SK-N-SH (cell line): ENCODE results near the gene CFAP210. TPM values are rescaled to one million over a fixed set of nuclear protein-coding genes. Genes with fewer than 3 reads are reported as not detected.
"Not testable (repeated sequence)": the region's sequence is repeated elsewhere in the genome, so short reads cannot be mapped to it uniquely, and the experiment has no call there.

Experiments used
- CTCF ChIA-PET: fragments of 300-600, 350-600 bp; formaldehyde crosslinking; extraction: SDS; loops from one replicate; lab custom pipeline; 2021; lab: Yijun Ruan, JAX
- POLR2A ChIA-PET: fragments of 350-600 bp; sonication (Branson Sonifier 250); formaldehyde crosslinking; extraction: SDS; loops from one replicate; lab custom pipeline; 2020; ENCODE audit warnings: antibody characterized with exemption, inconsistent platforms; lab: Yijun Ruan, JAX
- DNase-seq: peaks from one replicate; pipeline ENCODE4 v3.0.0; 2012
- H2AFZ ChIP-seq: fragments of 200-600 bp; sonication (generic); 2 replicates; pipeline ENCODE4 v1.8.1; 2016; ENCODE audit warnings: antibody characterized with exemption, mild to moderate bottlenecking, low read depth
- H3F3A ChIP-seq: fragments of 200-600 bp; sonication (generic); replicated peaks from 2 replicates; pipeline ENCODE3; 2016; ENCODE audit warnings: antibody characterized with exemption, mild to moderate bottlenecking; ENCODE audit not compliant: insufficient read depth
- H3K27ac ChIP-seq, 2 experiments: fragments of 200-500 bp in 1 of 2; fragments of 200-600 bp in 1 of 2; sonication (Bioruptor generic) in 1 of 2; sonication (generic), shearing (Covaris generic) in 1 of 2; 2 replicates each; pipeline versions ENCODE4 v1.5.1 to v1.6.1; 2014 to 2016; ENCODE audit warnings: low read depth in 2 of 2, inconsistent platforms in 1 of 2, low read length in 1 of 2, mild to moderate bottlenecking in 1 of 2, mixed read lengths in 1 of 2
- H3K27me3 ChIP-seq: fragments of 200-600 bp; sonication (generic), shearing (Covaris generic); 2 replicates; pipeline ENCODE4 v1.6.1; 2016; ENCODE audit warnings: mixed run types; ENCODE audit not compliant: insufficient read depth
- H3K36me3 ChIP-seq, 2 experiments: fragments of 200-500 bp in 1 of 2; fragments of 200-600 bp in 1 of 2; sonication (Bioruptor generic) in 1 of 2; sonication (generic) in 1 of 2; replicated peaks in 1 of 2; 2 replicates each; pipeline versions ENCODE3 to v1.5.1; 2014 to 2016; ENCODE audit warnings: low read length in 1 of 2, mild to moderate bottlenecking in 1 of 2; ENCODE audit not compliant: insufficient read depth in 2 of 2, control insufficient read depth in 1 of 2
- H3K4me1 ChIP-seq, 2 experiments: fragments of 200-500 bp in 1 of 2; fragments of 200-600 bp in 1 of 2; sonication (Bioruptor generic) in 1 of 2; sonication (generic), shearing (Covaris generic) in 1 of 2; 2 replicates each; pipeline versions ENCODE4 v1.5.1 to v1.6.1; 2014 to 2016; ENCODE audit warnings: low read depth in 1 of 2, low read length in 1 of 2, mixed run types in 1 of 2; ENCODE audit not compliant: insufficient read depth in 2 of 2, control insufficient read depth in 1 of 2
- H3K4me2 ChIP-seq: fragments of 200-600 bp; sonication (generic), shearing (Covaris generic); 2 replicates; pipeline ENCODE4 v1.6.1; 2017; ENCODE audit warnings: mixed run types
- H3K4me3 ChIP-seq, 2 experiments: fragments of 200-500 bp in 1 of 2; fragments of 200-600 bp in 1 of 2; sonication (Bioruptor generic) in 1 of 2; sonication (generic), shearing (Covaris generic) in 1 of 2; 2 replicates each; pipeline versions ENCODE4 v1.5.1 to v1.8.1; 2014 to 2016; ENCODE audit warnings: low read depth in 2 of 2, inconsistent platforms in 1 of 2, low read length in 1 of 2, mild to moderate bottlenecking in 1 of 2, mixed read lengths in 1 of 2, moderate library complexity in 1 of 2
- H3K79me2 ChIP-seq: fragments of 200-600 bp; sonication (generic); 2 replicates; pipeline ENCODE4 v1.8.1; 2017; ENCODE audit warnings: mild to moderate bottlenecking; ENCODE audit not compliant: insufficient read depth
- H3K9ac ChIP-seq: fragments of 200-600 bp; sonication (generic); 2 replicates; pipeline ENCODE4 v1.6.1; 2017; ENCODE audit warnings: mixed run types
- H3K9me2 ChIP-seq: fragments of 200-600 bp; sonication (generic); 2 replicates; pipeline ENCODE4 v1.6.1; 2017; ENCODE audit warnings: mixed run types
- H3K9me3 ChIP-seq: fragments of 200-600 bp; sonication (generic); 2 replicates; pipeline ENCODE4 v1.6.1; 2017; ENCODE audit warnings: mixed run types, mild to moderate bottlenecking, moderate library complexity
- H4K20me1 ChIP-seq: fragments of 200-600 bp; sonication (generic); 2 replicates; pipeline ENCODE4 v1.6.1; 2017; ENCODE audit warnings: mild to moderate bottlenecking, mixed run types; ENCODE audit not compliant: insufficient read depth
- EZH2phosphoT487 ChIP-seq: fragments of 200-600 bp; sonication (generic); IDR thresholded peaks from 2 replicates; pipeline ENCODE4 v1.6.1; 2017; ENCODE audit warnings: low read depth, mixed run types, mild to moderate bottlenecking, antibody characterized with exemption, moderate library complexity, borderline replicate concordance
- FOSL2 ChIP-seq: IDR thresholded peaks from 2 replicates; pipeline ENCODE4 v1.4.0; 2012; ENCODE audit warnings: low read depth, mild to moderate bottlenecking, moderate library complexity, borderline replicate concordance
- GATA2 ChIP-seq: sonication (generic); formaldehyde crosslinking; IDR thresholded peaks from 2 replicates; pipeline ENCODE4 v1.5.0; 2020; ENCODE audit warnings: mild to moderate bottlenecking, missing genetic modification reagents
- JUND ChIP-seq: IDR thresholded peaks from 2 replicates; pipeline ENCODE4 v1.4.0; 2012
- MXI1 ChIP-seq: IDR thresholded peaks from 2 replicates; pipeline ENCODE4 v1.6.1; 2012; ENCODE audit warnings: mild to moderate bottlenecking, low read depth, low read length, improper control_type of control experiment
- RXRA ChIP-seq: IDR thresholded peaks from 2 replicates; pipeline ENCODE4 v1.4.0; 2012; ENCODE audit warnings: low read depth, mild to moderate bottlenecking, borderline replicate concordance
- TAF1 ChIP-seq: IDR thresholded peaks from 2 replicates; pipeline ENCODE4 v1.6.1; 2012; ENCODE audit warnings: low read depth, mild to moderate bottlenecking, low read length, moderate library complexity, borderline replicate concordance
- TEAD4 ChIP-seq: IDR thresholded peaks from 2 replicates; pipeline ENCODE4 v1.4.0; 2012; ENCODE audit warnings: mild to moderate bottlenecking, borderline replicate concordance; ENCODE audit not compliant: insufficient read depth
- WGBS: methylation state at CpG from one replicate; pipeline ENCODE4 v1.1.6; 2017; ENCODE audit warnings: low lambda C conversion rate; 5-methylcytosine and 5-hydroxymethylcytosine counted together
- polyA plus RNA-seq, 3 experiments: library from polyadenylated mRNA; depleted of rRNA; stranded (reverse); fragments of >200 nt; gene quantifications; 2 replicates each; pipeline ENCODE4 v1.2.3, GENCODE V29; 2012

CFAP210 gene
- polyA plus RNA-seq, 1 of the 3 experiments (the other 2 are of a cell fraction), result 0.03 TPM

GRCh38 chr2:169623235-169623634 lies 71.0 kb downstream of the CFAP210 start:
- WGBS, result 97% methylated on average over 4 of the region's 4 CpGs
- Histone ChIP-seq H3K4me3 (no peak overlapping the region), H3K4me1 (no peaks in the 10 kb centered on the region), H3K4me2 (no peak overlapping the region), H3K27me3 (no peaks in the 10 kb centered on the region), H3F3A (no peaks in the 10 kb centered on the region), H4K20me1 (0 out of 2 replicates have a peak, but pooled peaks cover 6% of the 10 kb centered on the region), H3K9me2 (no peaks in the 10 kb centered on the region), H3K9ac (no peak overlapping the region), H3K36me3 (peaks cover 34 to 67% of the 10 kb centered on the region in 2 experiments), H3K9me3 (no peaks in the 10 kb centered on the region), H3K79me2 (peaks cover 25% of the 10 kb centered on the region), H2AFZ (no peak overlapping the region), H3K27ac (no peak overlapping the region)
- DNase-seq, result no peak
- no peak for TF ChIP-seq RXRA
- no peak for TF ChIP-seq FOSL2
- ChIA-PET POLR2A (no interaction called here), CTCF (interaction anchor here (1.5 kb wide), 1 partner anchor 16 kb away, joined by 4 read pairs; no protein-coding TSS in a partner anchor)

GRCh38 chr2:169620509-169620908 lies 73.7 kb downstream of the CFAP210 start:
- Histone ChIP-seq H3K4me2 (no peak overlapping the region), H2AFZ (no peak overlapping the region), H3K27me3 (no peaks in the 10 kb centered on the region), H3K9me3 (no peaks in the 10 kb centered on the region), H4K20me1 (0 out of 2 replicates have a peak, but pooled peaks cover 6% of the 10 kb centered on the region), H3K79me2 (peaks cover 46% of the 10 kb centered on the region), H3K9me2 (no peaks in the 10 kb centered on the region), H3K9ac (no peak overlapping the region), H3F3A (no peaks in the 10 kb centered on the region), H3K4me3 (no peak overlapping the region), H3K36me3 (peaks cover 28 to 74% of the 10 kb centered on the region in 2 experiments), H3K27ac (no peak overlapping the region), H3K4me1 (no peaks in the 10 kb centered on the region)
- CTCF ChIA-PET, result no interaction called here
- TF ChIP-seq TEAD4, result no peak
- 86% methylated on average over 1 of the region's 1 CpG for WGBS
- DNase-seq, result no peak
- POLR2A ChIA-PET, result no interaction called here

GRCh38 chr2:169619946-169620345 lies 74.3 kb downstream of the CFAP210 start:
- no peak for TF ChIP-seq EZH2phosphoT487
- TF ChIP-seq MXI1, result no peak
- TF ChIP-seq TAF1, result no peak
- no peak for TF ChIP-seq JUND
- TF ChIP-seq GATA2 (CRISPR knock-in tag), result no peak
- Histone ChIP-seq H3K4me3 (no peak overlapping the region), H3K36me3 (peaks cover 26 to 75% of the 10 kb centered on the region in 2 experiments), H4K20me1 (0 out of 2 replicates have a peak, but pooled peaks cover 6% of the 10 kb centered on the region), H3F3A (no peaks in the 10 kb centered on the region), H3K27ac (no peak overlapping the region), H3K4me1 (no peaks in the 10 kb centered on the region), H2AFZ (no peak overlapping the region), H3K4me2 (no peak overlapping the region), H3K9me3 (no peaks in the 10 kb centered on the region), H3K9me2 (no peaks in the 10 kb centered on the region), H3K27me3 (no peaks in the 10 kb centered on the region), H3K9ac (no peak overlapping the region), H3K79me2 (peaks cover 46% of the 10 kb centered on the region)
- ChIA-PET POLR2A (no interaction called here), CTCF (no interaction called here)
- 60% methylated on average over 3 of the region's 3 CpGs for WGBS
- DNase-seq, result no peak

GRCh38 chr2:169615982-169616381 lies 78.2 kb downstream of the CFAP210 start:
- POLR2A ChIA-PET, H3K9me2 ChIP-seq, DNase-seq, H3K27me3 ChIP-seq, H2AFZ ChIP-seq, H3K4me2 ChIP-seq, H3F3A ChIP-seq, H3K9me3 ChIP-seq, H4K20me1 ChIP-seq, H3K9ac ChIP-seq, H3K4me1 ChIP-seq, H3K27ac ChIP-seq, CTCF ChIA-PET, H3K4me3 ChIP-seq: not testable (repeated sequence)
- Histone ChIP-seq H3K79me2 (peaks cover 46% of the 10 kb centered on the region), H3K36me3 (peaks cover 37 to 88% of the 10 kb centered on the region in 2 experiments)
- 100% methylated on average over 1 of the region's 1 CpG for WGBS
